OCI-LY1 (cell line): Measurements from ENCODE around the gene RABEP1.
A peak's percentile ranks its signal among the peaks of the same experiment; 100 is the strongest.

Experiments
- H2AFZ ChIP-seq: fragments of 200-600 bp; sonication (generic), shearing (Covaris generic); 2 replicates; pipeline ENCODE4 v1.6.0; 2014; ENCODE audit warnings: antibody characterized with exemption, mild to moderate bottlenecking, low read length
- H3F3A ChIP-seq: fragments of 200-600 bp; sonication (generic), shearing (Covaris generic); 2 replicates; pipeline ENCODE4 v1.6.0; 2014; ENCODE audit warnings: mild to moderate bottlenecking, antibody characterized with exemption, low read length, moderate library complexity; ENCODE audit not compliant: insufficient read depth
- H3K27ac ChIP-seq: fragments of 200-600 bp; sonication (generic); 2 replicates; pipeline ENCODE4 v1.5.1; 2014; ENCODE audit warnings: low read length, mixed run types, mild to moderate bottlenecking, low read depth; ENCODE audit not compliant: poor library complexity, severe bottlenecking
- H3K27me3 ChIP-seq: fragments of 200-600 bp; sonication (generic); 2 replicates; pipeline ENCODE4 v1.6.0; 2014; ENCODE audit warnings: antibody characterized with exemption, mild to moderate bottlenecking, low read length, moderate library complexity; ENCODE audit not compliant: insufficient read depth
- H3K36me3 ChIP-seq: fragments of 200-600 bp; sonication (generic); 2 replicates; pipeline ENCODE4 v1.6.1; 2014; ENCODE audit warnings: mild to moderate bottlenecking, antibody characterized with exemption, low read length, moderate library complexity, mixed read lengths; ENCODE audit not compliant: insufficient read depth
- H3K4me1 ChIP-seq: fragments of 200-600 bp; sonication (generic); 2 replicates; pipeline ENCODE4 v1.5.1; 2014; ENCODE audit warnings: mild to moderate bottlenecking, low read length, moderate library complexity; ENCODE audit not compliant: insufficient read depth, severe bottlenecking
- H3K4me2 ChIP-seq: fragments of 200-600 bp; sonication (generic), shearing (Covaris generic); 2 replicates; pipeline ENCODE4 v1.6.1; 2014; ENCODE audit warnings: low read length
- H3K4me3 ChIP-seq: fragments of 200-600 bp; sonication (generic); 2 replicates; pipeline ENCODE4 v1.5.1; 2014; ENCODE audit warnings: low read length, low read depth, mild to moderate bottlenecking, mixed read lengths; ENCODE audit not compliant: poor library complexity, severe bottlenecking
- H3K79me2 ChIP-seq: fragments of 200-600 bp; shearing (Covaris generic); 2 replicates; pipeline ENCODE4 v1.6.1; 2016; ENCODE audit warnings: mixed run types, low read length, mixed read lengths; ENCODE audit not compliant: insufficient read depth
- H3K9ac ChIP-seq: fragments of 200-600 bp; sonication (generic), shearing (Covaris generic); 2 replicates; pipeline ENCODE4 v1.6.1; 2014; ENCODE audit warnings: mild to moderate bottlenecking, low read length, mixed read lengths
- H3K9me2 ChIP-seq: fragments of 200-600 bp; sonication (generic), shearing (Covaris generic); 2 replicates; pipeline ENCODE4 v1.6.1; 2014; ENCODE audit warnings: low read depth, mild to moderate bottlenecking, low read length, mixed read lengths
- H3K9me3 ChIP-seq: fragments of 200-600 bp; shearing (Covaris generic); 2 replicates; pipeline ENCODE4 v1.6.1; 2014; ENCODE audit warnings: low read length, mixed read lengths
- H4K20me1 ChIP-seq: fragments of 200-600 bp; sonication (generic), shearing (Covaris generic); 2 replicates; pipeline ENCODE4 v1.6.0; 2016; ENCODE audit warnings: mild to moderate bottlenecking, low read length; ENCODE audit not compliant: insufficient read depth
- EZH2 ChIP-seq: fragments of 200-600 bp; sonication (generic), shearing (Covaris generic); IDR thresholded peaks from 2 replicates; pipeline ENCODE4 v1.8.0; 2017; ENCODE audit warnings: borderline replicate concordance, mixed run types, mild to moderate bottlenecking, antibody characterized with exemption, low read length, moderate library complexity, mixed read lengths
- TF ChIP-seq, protein P1 (sequence below): fragments of 200-600 bp; sonication (generic), shearing (Covaris generic); IDR thresholded peaks from 2 replicates; pipeline ENCODE4 v1.5.1; 2017; ENCODE audit warnings: mild to moderate bottlenecking, antibody characterized with exemption, low read length, moderate library complexity, mixed read lengths

The RABEP1 gene

DNA sequence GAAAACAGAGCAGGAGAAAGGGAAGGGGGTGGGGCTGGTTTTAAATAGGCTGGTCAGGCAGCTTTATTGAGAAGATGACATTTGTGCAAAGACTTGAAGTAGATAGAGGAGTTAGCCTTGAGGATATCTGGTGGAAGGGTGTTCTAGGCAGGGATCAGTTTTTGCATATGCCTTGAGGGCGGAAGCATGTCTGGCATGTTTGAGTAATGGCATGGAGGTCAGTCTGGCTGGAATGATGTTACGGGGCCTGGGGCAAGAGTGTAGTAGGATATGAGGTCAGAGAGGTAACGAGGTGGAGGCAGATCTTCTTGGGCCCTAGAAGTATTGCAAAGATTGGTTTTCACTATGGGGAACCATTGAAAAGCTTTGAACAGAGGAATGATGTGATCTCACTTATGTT lies 4.8 kb downstream of the RABEP1 start:
- Histone ChIP-seq H3K4me3 (no peak overlapping the region), H4K20me1 (no peaks in the 10 kb centered on the region), H3K27ac (no peak overlapping the region), H3K4me1 (peaks cover 57% of the 10 kb centered on the region), H2AFZ (no peak overlapping the region), H3F3A (no peaks in the 10 kb centered on the region), H3K4me2 (no peak overlapping the region), H3K9me3 (no peaks in the 10 kb centered on the region), H3K9me2 (no peaks in the 10 kb centered on the region), H3K27me3 (no peaks in the 10 kb centered on the region), H3K79me2 (peaks cover 85% of the 10 kb centered on the region), H3K9ac (no peak overlapping the region), H3K36me3 (peaks cover 28% of the 10 kb centered on the region)
- TF ChIP-seq, protein P1, sequence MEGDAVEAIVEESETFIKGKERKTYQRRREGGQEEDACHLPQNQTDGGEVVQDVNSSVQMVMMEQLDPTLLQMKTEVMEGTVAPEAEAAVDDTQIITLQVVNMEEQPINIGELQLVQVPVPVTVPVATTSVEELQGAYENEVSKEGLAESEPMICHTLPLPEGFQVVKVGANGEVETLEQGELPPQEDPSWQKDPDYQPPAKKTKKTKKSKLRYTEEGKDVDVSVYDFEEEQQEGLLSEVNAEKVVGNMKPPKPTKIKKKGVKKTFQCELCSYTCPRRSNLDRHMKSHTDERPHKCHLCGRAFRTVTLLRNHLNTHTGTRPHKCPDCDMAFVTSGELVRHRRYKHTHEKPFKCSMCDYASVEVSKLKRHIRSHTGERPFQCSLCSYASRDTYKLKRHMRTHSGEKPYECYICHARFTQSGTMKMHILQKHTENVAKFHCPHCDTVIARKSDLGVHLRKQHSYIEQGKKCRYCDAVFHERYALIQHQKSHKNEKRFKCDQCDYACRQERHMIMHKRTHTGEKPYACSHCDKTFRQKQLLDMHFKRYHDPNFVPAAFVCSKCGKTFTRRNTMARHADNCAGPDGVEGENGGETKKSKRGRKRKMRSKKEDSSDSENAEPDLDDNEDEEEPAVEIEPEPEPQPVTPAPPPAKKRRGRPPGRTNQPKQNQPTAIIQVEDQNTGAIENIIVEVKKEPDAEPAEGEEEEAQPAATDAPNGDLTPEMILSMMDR: no peak
- TF ChIP-seq EZH2: no peak

DNA sequence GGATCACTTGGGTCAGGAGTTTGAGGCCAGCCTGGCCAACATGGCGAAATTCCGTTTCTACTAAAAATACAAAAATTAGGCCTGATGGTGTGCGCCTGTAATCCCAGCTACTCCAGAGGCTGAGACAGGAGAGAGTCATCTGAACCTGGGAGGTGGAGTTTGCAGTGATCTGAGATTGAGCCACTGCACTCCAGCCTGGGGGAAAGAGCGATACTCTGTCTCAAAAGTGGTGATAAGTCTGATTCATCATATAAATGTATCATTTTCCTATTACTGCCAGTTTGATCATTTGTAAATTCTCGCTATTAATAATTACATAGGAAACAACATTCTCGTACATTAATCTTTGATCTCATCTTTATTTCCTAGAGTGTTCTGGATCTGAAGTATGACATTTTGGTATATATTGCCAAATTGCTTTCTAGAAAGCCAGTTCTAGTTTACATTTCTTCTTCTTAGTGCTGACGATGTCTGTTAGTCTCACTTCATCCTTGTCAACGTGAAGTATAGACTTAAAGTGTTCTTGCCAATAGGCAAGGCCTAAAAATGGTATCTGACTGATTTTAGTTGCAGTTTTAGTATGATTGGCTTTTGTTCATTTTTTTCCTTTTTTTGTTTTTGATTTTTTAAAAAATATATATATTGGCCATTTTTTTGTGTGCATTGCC lies 9.7 kb downstream of the RABEP1 start:
- Histone ChIP-seq H3K79me2 (peaks cover 87% of the 10 kb centered on the region), H4K20me1 (no peaks in the 10 kb centered on the region), H3K4me3 (no peak overlapping the region), H3K4me2 (no peak overlapping the region), H3K36me3 (peaks cover 27% of the 10 kb centered on the region), H2AFZ (no peak overlapping the region), H3K9ac (no peak overlapping the region), H3F3A (no peaks in the 10 kb centered on the region), H3K9me2 (no peaks in the 10 kb centered on the region), H3K27me3 (no peaks in the 10 kb centered on the region), H3K27ac (no peak overlapping the region), H3K9me3 (no peaks in the 10 kb centered on the region), H3K4me1 (peaks cover 16% of the 10 kb centered on the region)
- no peak for TF ChIP-seq EZH2
- TF ChIP-seq, protein P1: no peak

- H3K9me2 ChIP-seq: no peaks in the 10 kb centered on the region
- no peaks in the 10 kb centered on the region for H3K4me1 ChIP-seq
- H3K27ac ChIP-seq: no peak overlapping the region
- H3K36me3 ChIP-seq: peaks cover 38% of the 10 kb centered on the region
- no peaks in the 10 kb centered on the region for H3K27me3 ChIP-seq
- H4K20me1 ChIP-seq: no peaks in the 10 kb centered on the region
- no peak overlapping the region for H2AFZ ChIP-seq
- H3F3A ChIP-seq: no peaks in the 10 kb centered on the region
- H3K4me3 ChIP-seq: no peak overlapping the region
- H3K4me2 ChIP-seq: no peak overlapping the region
- TF ChIP-seq, protein P1: peak; percentile 19; the same call in 1 of the 2 replicates
- no peak for TF ChIP-seq EZH2
- peaks cover 85% of the 10 kb centered on the region for H3K79me2 ChIP-seq
- H3K9ac ChIP-seq: no peak overlapping the region
- H3K9me3 ChIP-seq: no peaks in the 10 kb centered on the region
Measured at GRCh38 chr17:5297245-5297644, 15.2 kb downstream of the RABEP1 start.
